OCI-LY1 (cell line): Measurements from ENCODE around the gene CAMK2A.

Experiments
- H2AFZ ChIP-seq: fragments of 200-600 bp; sonication (generic), shearing (Covaris generic); 2 replicates; pipeline ENCODE4 v1.6.0; 2014; ENCODE audit warnings: antibody characterized with exemption, mild to moderate bottlenecking, low read length
- H3F3A ChIP-seq: fragments of 200-600 bp; sonication (generic), shearing (Covaris generic); 2 replicates; pipeline ENCODE4 v1.6.0; 2014; ENCODE audit warnings: mild to moderate bottlenecking, antibody characterized with exemption, low read length, moderate library complexity; ENCODE audit not compliant: insufficient read depth
- H3K27ac ChIP-seq: fragments of 200-600 bp; sonication (generic); 2 replicates; pipeline ENCODE4 v1.5.1; 2014; ENCODE audit warnings: low read length, mixed run types, mild to moderate bottlenecking, low read depth; ENCODE audit not compliant: poor library complexity, severe bottlenecking
- H3K27me3 ChIP-seq: fragments of 200-600 bp; sonication (generic); 2 replicates; pipeline ENCODE4 v1.6.0; 2014; ENCODE audit warnings: antibody characterized with exemption, mild to moderate bottlenecking, low read length, moderate library complexity; ENCODE audit not compliant: insufficient read depth
- H3K36me3 ChIP-seq: fragments of 200-600 bp; sonication (generic); 2 replicates; pipeline ENCODE4 v1.6.1; 2014; ENCODE audit warnings: mild to moderate bottlenecking, antibody characterized with exemption, low read length, moderate library complexity, mixed read lengths; ENCODE audit not compliant: insufficient read depth
- H3K4me1 ChIP-seq: fragments of 200-600 bp; sonication (generic); 2 replicates; pipeline ENCODE4 v1.5.1; 2014; ENCODE audit warnings: mild to moderate bottlenecking, low read length, moderate library complexity; ENCODE audit not compliant: insufficient read depth, severe bottlenecking
- H3K4me2 ChIP-seq: fragments of 200-600 bp; sonication (generic), shearing (Covaris generic); 2 replicates; pipeline ENCODE4 v1.6.1; 2014; ENCODE audit warnings: low read length
- H3K4me3 ChIP-seq: fragments of 200-600 bp; sonication (generic); 2 replicates; pipeline ENCODE4 v1.5.1; 2014; ENCODE audit warnings: low read length, low read depth, mild to moderate bottlenecking, mixed read lengths; ENCODE audit not compliant: poor library complexity, severe bottlenecking
- H3K79me2 ChIP-seq: fragments of 200-600 bp; shearing (Covaris generic); 2 replicates; pipeline ENCODE4 v1.6.1; 2016; ENCODE audit warnings: mixed run types, low read length, mixed read lengths; ENCODE audit not compliant: insufficient read depth
- H3K9ac ChIP-seq: fragments of 200-600 bp; sonication (generic), shearing (Covaris generic); 2 replicates; pipeline ENCODE4 v1.6.1; 2014; ENCODE audit warnings: mild to moderate bottlenecking, low read length, mixed read lengths
- H3K9me2 ChIP-seq: fragments of 200-600 bp; sonication (generic), shearing (Covaris generic); 2 replicates; pipeline ENCODE4 v1.6.1; 2014; ENCODE audit warnings: low read depth, mild to moderate bottlenecking, low read length, mixed read lengths
- H3K9me3 ChIP-seq: fragments of 200-600 bp; shearing (Covaris generic); 2 replicates; pipeline ENCODE4 v1.6.1; 2014; ENCODE audit warnings: low read length, mixed read lengths
- H4K20me1 ChIP-seq: fragments of 200-600 bp; sonication (generic), shearing (Covaris generic); 2 replicates; pipeline ENCODE4 v1.6.0; 2016; ENCODE audit warnings: mild to moderate bottlenecking, low read length; ENCODE audit not compliant: insufficient read depth
- CTCF ChIP-seq: fragments of 200-600 bp; sonication (generic), shearing (Covaris generic); IDR thresholded peaks from 2 replicates; pipeline ENCODE4 v1.5.1; 2017; ENCODE audit warnings: mild to moderate bottlenecking, antibody characterized with exemption, low read length, moderate library complexity, mixed read lengths
- EZH2 ChIP-seq: fragments of 200-600 bp; sonication (generic), shearing (Covaris generic); IDR thresholded peaks from 2 replicates; pipeline ENCODE4 v1.8.0; 2017; ENCODE audit warnings: borderline replicate concordance, mixed run types, mild to moderate bottlenecking, antibody characterized with exemption, low read length, moderate library complexity, mixed read lengths

Gene CAMK2A

GRCh38 chr5:150278916-150279315, 10.7 kb downstream of the CAMK2A start:
- H3K27ac ChIP-seq: no peak overlapping the region
- H3K79me2 ChIP-seq: no peaks in the 10 kb centered on the region
- H3K4me1 ChIP-seq: no peaks in the 10 kb centered on the region
- no peak for TF ChIP-seq EZH2
- TF ChIP-seq CTCF: no peak
- no peak overlapping the region for H3K4me2 ChIP-seq
- no peak overlapping the region for H2AFZ ChIP-seq
- no peak overlapping the region for H3K4me3 ChIP-seq
- H4K20me1 ChIP-seq: no peaks in the 10 kb centered on the region
- peaks cover 7% of the 10 kb centered on the region; the same call in 1 of the 2 replicates for H3K27me3 ChIP-seq
- no peaks in the 10 kb centered on the region for H3F3A ChIP-seq
- H3K9me3 ChIP-seq: no peaks in the 10 kb centered on the region
- no peaks in the 10 kb centered on the region for H3K36me3 ChIP-seq
- no peaks in the 10 kb centered on the region for H3K9me2 ChIP-seq
- no peak overlapping the region for H3K9ac ChIP-seq

- no peaks in the 10 kb centered on the region for H3K4me1 ChIP-seq
- H4K20me1 ChIP-seq: no peaks in the 10 kb centered on the region
- no peak for TF ChIP-seq CTCF
- no peak for TF ChIP-seq EZH2
- no peak overlapping the region for H2AFZ ChIP-seq
- peaks cover 7% of the 10 kb centered on the region; the same call in 1 of the 2 replicates for H3K27me3 ChIP-seq
- no peak overlapping the region for H3K4me3 ChIP-seq
- no peaks in the 10 kb centered on the region for H3F3A ChIP-seq
- no peaks in the 10 kb centered on the region for H3K79me2 ChIP-seq
- no peak overlapping the region for H3K9ac ChIP-seq
- no peaks in the 10 kb centered on the region for H3K9me2 ChIP-seq
- no peak overlapping the region for H3K27ac ChIP-seq
- H3K9me3 ChIP-seq: no peaks in the 10 kb centered on the region
- no peaks in the 10 kb centered on the region for H3K36me3 ChIP-seq
- no peak overlapping the region for H3K4me2 ChIP-seq
These were observed 11.4 kb downstream of the CAMK2A start for GRCh38 chr5:150278046-150278730.

- Histone ChIP-seq H2AFZ (no peak overlapping the region), H3K4me2 (no peak overlapping the region), H3K27me3 (peaks cover 7% of the 10 kb centered on the region; the same call in 1 of the 2 replicates), H3K4me1 (no peaks in the 10 kb centered on the region), H3K4me3 (no peak overlapping the region), H3K27ac (no peak overlapping the region), H3K36me3 (no peaks in the 10 kb centered on the region), H3K79me2 (no peaks in the 10 kb centered on the region), H3K9ac (no peak overlapping the region), H3K9me2 (no peaks in the 10 kb centered on the region), H3F3A (no peaks in the 10 kb centered on the region), H4K20me1 (no peaks in the 10 kb centered on the region), H3K9me3 (no peaks in the 10 kb centered on the region)
- TF ChIP-seq CTCF (no peak), EZH2 (no peak)
These were observed 12.5 kb downstream of the CAMK2A start for GRCh38 chr5:150277043-150277442.
